HG03558 (cell line): ENCODE results near the gene MAP6D1.

ENCODE experiments used
- ATAC-seq: cut with Tn5 transposase; IDR thresholded peaks from one replicate; pipeline ENCODE4 v1.9.1; 2021; ENCODE audit warnings: moderate number of reproducible peaks; ENCODE audit not compliant: unreplicated experiment; ENCODE audit errors: extremely low read depth

The MAP6D1 gene

DNA sequence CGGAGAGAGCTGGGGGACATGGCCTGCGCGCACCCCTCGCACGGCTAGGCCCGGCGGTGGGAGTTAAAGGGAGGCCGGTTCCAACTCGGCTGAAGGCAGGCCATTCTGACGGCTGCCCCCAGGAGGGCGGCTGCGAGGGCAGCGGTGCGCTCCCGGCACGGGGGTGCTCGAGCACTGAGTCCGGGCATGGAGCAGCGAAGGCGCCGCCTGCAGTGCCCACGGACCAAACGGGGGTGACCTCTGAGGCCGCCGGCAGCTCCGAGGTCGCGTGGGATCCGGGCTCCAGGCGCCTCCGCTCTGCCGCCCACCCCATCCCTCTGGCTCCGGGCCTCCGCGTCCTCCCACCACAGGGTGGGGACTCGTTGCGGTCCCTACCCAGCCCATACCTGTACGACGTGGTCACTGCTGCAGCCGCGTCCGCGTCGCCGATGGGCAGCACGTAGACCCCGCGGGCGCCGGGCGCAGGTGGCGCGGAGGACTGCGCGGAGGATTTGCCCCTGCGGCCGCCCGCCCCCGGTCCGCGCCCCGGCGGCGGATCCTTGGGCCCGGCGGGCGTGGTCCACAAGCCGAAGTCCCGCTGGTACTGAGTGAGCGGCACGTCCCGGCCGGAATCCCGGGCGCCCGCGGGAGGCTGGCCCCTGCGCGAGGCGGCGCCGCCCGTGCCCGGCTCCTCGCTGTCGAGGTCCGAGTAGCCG, 469 bp downstream of the MAP6D1 start:
- no peak for ATAC-seq

DNA sequence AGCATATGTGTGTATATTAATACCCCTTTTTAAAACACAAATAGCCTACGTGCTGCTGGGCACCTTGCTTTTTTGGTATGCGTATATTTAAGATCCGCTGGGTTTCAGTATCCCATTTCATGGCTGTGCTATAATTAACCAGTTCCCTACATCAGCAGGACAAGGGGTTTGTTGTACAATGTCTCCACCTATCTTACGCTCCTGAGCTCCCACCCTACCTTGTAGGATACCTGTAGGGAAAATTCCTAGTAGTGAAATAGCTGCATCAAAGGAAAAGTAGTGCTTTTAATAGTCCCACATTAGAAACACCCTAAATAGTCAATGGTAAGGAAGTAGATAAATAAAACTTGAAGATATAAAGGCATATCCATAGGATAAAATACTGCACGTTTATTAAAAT, 1.4 kb downstream of the MAP6D1 start:
- no peak for ATAC-seq

DNA sequence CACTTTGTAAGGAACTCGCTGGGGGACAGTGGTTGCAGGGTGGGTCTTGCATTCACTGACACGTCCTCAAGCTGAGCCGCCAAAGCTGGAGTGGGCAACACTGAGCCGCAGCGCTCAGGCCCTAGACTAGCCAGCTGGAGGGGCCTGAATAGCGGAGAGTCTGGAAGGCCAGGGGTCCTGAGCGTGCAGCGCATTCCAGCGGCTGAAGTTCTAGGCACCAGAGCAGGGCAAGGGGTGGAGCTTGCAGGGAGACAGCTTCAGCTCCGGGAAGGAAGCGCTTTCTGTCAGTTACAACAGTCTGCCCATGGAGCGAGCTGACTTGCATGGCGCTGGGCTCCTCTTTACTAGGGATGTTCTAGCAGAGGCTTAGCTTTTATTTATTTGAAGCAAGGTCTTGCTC, 2.7 kb downstream of the MAP6D1 start:
- no peak for ATAC-seq

DNA sequence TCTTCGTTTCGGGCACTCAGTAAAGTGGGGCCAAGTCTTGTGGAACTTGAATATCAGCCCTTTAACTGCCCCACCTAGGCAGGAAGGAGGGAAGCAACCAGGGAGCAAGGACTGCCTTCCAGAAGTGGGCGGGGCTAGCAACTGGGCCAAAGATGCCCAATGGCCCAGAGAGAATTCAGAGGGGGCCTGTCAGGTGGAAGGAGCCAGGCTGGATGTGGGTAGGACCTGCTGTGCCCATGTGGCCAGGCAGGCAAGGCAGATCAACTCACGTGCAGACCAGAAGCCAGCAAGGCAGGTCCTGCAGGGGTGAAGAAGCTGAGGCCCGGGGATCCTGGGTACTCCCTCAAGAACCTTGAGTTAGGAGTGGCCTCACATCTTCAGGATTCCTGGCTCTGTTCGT, 5.5 kb downstream of the MAP6D1 start:
- ATAC-seq = no peak

DNA sequence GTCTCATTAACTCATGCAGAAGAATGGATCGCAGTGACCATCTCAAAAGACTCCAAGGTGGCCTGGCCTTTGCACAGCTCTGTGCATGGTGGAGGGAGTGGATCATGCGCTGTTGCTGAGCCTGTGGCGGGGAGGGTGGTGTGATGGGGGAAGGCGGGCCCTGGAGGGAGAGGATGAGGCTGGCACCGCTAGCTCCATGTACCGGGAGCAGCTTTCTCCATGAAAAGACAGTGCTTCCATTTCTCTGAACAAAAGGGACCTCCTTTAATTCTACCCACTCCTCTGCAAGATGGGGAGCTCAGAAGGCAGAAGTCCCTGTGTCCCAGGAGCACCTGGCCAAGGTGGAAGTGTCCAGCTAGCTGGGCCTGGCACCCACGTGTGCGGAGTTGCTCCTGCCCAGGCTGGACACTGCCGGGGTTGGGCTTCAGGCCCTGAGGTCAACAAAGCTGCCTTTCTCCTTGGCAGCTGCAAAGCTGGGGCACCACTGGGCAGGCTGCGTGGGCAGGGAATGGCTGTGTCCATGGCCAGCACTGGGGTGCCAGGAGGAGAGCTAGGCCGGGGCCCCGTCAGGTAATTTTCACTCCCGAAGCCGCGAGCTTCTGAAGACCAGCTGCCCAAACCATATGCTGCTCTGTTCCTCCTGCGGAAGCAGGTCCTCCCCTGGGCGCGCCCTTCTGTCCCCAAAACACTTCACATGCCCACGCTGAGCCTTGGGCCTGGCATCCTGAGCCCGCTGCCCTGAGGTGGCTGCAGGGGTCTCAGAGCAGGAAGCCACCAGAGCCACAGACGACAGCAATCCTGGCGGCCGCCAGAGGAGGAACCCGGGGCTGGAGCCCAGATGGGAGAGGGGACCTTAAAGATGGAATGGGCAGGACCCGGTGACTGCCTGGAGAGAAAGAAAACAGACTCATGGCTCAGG, 6.4 kb downstream of the MAP6D1 start:
- no peak for ATAC-seq

DNA sequence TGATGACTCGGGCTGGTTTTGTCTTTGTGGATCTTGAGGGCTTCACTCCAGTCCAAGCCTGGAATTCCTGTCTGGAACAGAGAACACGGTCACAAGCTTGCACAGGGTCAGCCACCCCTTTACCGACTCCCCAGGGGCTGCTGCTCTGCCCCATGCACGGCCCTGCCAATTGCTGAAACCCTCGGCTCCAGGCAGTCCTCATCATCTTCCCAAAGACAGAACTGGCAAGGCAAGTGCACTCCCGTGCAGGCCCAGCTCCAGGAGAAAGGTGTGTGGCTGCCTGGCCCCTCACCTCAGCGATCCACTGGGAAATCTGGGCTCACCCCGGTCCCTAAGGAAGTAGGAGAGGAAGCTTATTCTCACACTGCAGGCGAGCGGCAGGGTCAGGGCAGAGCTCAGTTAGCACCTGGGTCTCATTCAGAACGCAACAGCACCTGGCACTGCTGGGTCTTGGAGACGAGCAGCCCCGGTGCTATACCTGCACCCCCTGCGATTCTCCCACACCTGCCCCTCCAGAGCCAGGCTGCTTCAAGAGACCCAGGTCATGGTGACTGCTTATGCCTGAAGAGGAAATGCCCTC, 7.2 kb downstream of the MAP6D1 start:
- no peak for ATAC-seq

DNA sequence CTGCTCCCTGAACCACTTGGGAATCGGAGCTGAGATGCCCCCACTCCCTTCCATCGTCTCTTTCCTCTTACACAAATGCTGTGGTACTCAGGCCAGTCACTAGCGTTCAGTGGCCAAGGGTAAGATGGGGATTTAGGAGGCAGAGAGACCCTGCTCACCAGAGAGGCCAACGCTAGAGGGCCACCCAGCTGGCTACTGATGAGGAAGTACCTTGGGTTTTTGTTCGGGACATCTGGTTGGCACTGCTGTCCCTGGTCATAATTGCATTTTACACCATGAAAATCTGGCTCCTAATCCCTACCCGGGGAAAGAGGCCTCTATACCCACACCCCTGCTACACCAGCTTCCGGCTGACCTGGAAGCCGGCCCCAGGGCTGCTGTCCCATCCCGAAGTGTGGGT, 7.7 kb downstream of the MAP6D1 start:
- ATAC-seq = no peak

DNA sequence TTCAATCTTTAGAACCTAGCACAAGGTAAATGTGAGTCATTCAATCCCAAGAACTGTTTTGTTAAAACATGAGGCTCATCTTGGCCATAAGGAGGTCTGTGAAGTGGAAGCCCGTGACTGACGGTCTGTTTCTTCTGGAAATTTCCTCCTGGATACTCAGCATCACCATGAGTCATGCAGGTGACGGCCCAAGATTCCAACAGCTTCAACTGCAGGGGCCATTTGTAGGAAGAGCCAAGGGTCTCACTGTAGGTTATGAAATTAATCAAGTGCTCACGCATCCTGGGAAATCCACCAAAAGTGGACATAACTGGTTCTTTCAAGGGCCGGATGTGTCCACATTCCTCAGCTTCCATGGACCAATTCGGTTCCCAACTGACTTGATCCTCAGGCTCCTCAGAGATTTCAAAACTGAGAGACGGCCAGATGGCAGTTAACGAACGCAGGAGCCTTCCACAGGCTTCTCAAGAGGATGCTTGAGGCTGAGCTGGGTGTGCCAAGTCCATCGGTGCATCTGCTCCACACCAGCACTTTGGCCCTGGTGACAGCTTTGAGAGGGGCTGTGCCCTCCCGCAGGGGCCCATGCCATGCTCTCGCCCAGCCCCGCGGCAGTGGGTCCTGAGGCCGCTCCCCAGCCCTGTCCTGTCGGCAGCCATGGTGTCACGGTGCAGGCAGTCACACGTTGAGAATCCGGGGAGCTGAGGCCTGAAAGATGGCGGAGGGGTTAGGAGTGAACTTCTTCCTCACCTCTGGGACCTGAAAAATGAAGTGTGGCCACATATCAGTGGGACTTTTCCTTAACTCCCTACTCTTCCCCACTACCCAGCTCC, 8.5 kb downstream of the MAP6D1 start:
- ATAC-seq = no peak

DNA sequence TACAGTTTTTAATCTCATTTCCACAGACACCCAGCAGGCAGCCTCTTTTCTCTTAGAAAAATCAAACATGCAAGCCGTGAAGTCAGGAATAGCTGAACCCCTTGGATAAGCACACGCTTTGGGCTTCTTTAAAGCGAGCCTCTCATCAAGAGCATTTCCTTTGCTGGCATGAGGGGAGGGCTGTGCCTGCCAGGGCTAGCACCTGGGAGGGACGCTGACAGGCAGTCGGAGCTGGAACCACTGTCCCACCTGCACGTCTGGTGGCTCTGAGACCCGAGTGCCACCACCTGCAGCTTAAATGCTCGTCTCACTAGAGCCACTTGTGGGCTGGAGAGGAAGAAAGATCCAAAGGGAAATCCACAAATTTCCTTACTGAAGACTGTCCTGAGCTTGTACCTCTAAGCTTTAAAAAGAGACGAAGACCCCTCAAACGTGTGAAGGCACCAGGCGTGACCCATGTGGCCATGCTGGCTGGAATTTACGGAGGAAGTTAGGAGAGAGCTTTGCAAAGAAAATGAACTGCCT, 9.4 kb downstream of the MAP6D1 start:
- ATAC-seq = no peak

DNA sequence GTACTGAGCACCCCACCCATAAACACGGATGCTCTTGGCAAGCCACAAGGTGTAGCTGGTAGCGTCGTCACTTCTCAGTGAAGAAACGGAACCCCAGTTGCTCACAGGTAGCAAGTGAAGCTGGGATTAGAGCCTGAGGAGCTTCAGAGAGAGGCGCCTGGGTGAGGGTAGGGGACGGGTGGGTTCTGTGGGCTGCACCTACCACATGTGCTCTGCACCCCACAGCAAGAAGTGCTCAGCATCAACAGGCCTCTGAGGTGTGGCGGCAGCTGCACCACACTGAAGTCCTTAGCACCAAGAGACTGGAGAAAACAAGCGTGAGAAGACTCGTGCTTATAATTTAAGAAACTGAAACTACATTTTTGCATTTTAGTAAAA, 9.8 kb downstream of the MAP6D1 start:
- ATAC-seq = no peak

DNA sequence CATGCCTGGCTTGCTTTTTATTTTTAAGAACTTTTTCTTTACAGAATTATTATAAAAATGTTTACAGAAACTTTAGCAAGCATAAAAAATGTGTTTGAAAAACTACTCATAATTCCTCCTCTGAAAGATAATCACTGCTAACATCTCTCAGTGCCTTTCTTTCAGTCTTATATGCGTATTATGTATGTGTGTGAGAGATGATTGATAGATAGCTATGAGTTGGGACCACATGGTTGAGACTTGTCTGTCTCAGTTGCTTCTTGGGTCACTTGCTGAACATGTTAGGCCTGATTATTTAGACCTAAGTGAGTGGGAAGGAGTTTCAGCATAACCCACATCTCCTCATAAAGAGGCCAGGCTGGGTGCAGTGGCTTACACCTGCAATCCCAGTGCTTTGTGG, 11.1 kb downstream of the MAP6D1 start:
- no peak for ATAC-seq

DNA sequence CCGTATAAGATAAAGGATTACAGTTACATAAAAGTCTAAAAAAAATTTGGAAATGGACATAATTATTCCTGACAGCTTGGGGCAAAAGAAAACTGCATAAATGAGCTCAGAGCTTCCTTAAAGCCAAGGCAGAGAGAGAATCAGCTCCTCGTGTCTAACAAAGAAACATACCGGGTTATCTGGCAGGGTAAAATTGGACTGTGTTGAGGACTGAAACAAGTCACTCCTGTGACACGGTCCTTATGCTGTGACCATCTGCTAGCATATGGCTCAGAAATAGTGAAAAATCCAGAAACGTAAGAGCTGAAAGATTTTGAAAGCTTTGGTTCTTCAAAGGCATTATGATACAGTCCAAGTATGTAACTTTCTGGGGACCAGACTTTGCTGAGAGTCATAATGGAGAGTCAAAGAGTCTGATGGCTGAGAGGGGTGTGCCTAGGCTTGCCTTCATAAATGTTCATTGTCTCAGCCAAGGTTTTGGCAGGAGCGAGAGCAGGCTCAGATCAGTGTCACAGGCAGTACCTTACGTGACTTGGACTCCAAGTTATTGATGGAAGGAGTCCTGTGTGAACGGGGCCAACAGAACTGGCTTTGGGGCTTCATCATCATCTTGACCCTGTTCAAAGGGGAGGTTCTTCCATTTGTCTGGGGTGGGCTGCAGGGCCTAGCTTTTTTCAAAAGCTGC, 12.5 kb downstream of the MAP6D1 start:
- no peak for ATAC-seq

DNA sequence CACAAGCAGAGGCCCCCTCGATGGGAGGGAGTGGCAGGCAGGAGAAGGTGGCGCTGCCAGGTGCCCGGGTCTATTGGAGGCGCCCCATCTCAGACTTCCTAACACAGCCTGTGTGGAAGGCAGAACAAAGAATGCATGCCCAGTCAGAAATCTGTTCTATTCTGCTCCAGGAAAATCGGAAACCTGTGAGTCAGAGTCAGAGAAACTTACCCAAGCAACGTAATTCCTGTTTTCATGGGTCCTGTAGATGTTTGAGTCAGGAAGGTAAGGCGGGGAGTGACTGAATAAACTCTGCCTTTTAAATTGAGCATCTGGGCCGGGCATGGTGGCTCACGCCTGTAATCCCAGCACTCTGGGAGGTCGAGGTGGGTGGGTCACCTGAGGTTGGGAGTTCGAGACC, 13.7 kb downstream of the MAP6D1 start:
- ATAC-seq = no peak

DNA sequence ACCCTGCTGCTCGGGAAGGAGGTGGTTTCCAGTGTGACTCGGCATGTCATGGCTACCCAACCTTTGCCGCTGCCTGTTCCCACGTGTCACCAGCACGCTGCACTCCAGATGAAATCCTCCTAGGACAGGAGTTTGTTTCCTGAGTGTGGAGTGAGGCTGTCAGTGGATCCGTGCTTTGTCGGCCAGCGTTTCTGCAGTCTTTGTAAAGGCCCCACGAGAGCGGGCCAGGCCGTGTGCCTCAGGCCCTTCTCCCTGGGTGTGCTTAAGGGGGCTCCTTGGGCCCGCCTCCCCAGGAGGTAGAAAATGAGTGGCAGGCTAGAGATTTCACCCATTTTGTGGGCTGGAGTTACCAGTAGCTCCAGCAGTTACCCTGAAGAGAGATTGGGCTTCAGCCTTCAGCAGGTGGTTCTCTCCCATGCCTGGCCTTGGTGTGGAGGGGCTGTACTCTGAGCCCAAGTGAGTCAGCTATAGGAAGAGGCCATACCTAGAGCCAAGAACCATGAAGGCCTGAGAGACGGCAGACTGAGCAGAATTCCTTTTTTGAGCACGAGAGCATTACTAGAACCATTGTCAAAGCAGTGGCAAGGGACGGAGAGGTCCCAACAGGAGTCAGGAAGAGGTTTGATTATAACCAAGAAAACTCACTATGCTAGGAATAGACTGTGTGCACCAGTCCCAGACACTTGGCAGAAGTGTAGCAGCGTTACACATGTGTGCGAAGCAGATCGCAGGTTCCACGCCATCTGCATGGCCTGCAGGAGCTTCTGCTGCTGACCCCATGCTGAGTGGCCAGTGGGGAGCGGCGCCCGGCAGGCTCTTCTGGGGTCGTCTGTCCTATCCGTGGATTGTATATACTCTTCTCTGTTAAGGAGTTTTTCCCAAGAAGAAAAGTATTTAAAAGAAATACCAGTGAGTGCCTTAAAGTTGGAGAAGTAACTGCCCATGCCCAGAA, 14.5 kb downstream of the MAP6D1 start:
- no peak for ATAC-seq

DNA sequence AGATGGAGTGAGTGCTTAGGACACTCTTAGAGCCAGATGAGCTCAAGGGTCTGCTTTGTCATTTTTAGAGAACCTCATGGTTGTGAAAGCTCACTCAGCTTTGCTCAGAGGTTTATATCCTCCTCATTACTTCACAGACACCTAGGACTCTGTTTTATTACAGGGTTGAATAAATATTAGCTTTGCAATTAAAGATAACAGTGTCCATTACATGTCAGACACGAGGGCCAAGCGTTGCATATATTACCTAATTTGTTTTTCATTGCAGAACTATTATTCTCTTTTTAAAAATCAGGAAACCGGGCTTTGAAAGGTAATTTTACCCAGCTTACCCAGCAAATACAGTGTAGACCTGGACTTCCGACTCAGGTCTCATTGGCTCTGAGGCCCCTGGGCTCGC, 16.1 kb downstream of the MAP6D1 start:
- ATAC-seq = no peak

DNA sequence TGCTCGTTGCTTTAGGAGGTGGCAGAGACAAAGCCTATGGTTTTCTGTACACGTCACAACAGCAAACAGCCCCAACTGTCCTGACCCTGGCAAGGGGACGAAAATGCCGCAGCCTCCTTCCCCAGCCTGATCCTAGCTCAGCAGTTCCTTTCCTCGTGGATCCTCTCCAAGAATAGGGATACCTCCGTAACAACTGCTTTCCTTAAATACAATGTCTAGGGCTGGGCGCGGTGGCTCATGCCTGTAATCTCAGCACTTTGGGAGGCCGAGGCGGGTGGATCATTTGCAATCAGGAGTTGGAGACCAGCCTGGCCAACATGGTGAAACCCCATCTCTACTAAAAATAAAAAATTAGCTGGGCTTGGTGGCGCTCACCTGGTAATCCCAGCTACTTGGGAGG, 17.0 kb downstream of the MAP6D1 start:
- ATAC-seq = no peak

DNA sequence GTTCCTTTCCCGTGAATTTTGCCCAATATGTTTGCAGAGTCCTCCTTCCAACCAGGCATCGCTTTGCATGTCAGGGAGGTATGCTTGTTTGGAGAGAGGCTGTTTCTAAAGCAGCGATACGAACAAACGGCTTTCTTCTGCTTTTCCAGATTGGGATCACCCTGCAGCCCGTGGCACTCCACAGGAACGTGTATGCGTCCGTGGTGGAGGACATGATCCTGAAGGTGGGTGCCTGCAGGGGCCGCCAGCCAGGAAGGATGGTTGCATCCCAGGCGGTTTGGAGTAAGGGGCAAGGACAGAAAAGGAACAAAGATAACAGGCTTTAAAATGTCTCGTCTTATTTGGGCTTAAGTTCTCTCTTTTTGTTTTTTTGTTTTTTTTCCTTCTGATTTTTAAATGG, 17.5 kb downstream of the MAP6D1 start:
- ATAC-seq = no peak

DNA sequence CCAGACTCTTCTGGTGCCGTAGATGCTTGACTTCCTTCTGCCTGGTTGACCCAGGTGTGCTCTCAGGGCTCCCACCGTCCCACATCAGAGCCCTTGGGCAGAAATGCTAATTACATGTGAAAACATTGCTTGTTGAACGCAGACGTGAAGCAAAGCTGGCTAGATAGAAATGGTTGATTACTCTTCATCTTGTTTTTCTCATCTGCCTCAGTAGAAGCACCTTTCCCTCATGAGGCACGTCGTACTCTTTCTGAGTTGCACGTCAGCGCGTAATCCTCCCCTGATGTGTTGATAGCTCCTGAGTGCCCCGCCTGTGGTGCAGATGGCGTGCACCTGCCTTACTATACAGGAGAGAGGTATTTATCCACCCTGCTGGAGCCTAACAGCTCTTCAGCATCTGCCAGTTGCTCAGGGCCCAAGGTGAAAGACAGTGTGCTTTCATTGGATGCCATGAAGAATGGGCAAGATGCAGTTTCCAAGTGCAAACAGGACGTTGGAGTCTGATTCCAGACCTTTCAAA, 18.1 kb downstream of the MAP6D1 start:
- ATAC-seq = no peak
